ENCODE results near the gene AFF3.

The AFF3 gene

GRCh38 chr2:99794414-99794813, 348.0 kb downstream of the AFF3 start:
- TF ChIP-seq EZH2 (IDR thresholded peaks at IDR 0.05; ENCODE audit: borderline replicate concordance, low read length) (no peak), CTCF (IDR thresholded peaks at IDR 0.05; ENCODE audit: low read length) (no peak)
- H3K27me3 ChIP-seq (ENCODE audit: insufficient read depth, low read length) = no peaks in the 10 kb centered on the region
- no peak overlapping the region for H3K9ac ChIP-seq (ENCODE audit: low read length)
- H3K9me2 ChIP-seq (ENCODE audit: low read depth, low read length) = no peaks in the 10 kb centered on the region
- H4K20me1 ChIP-seq (ENCODE audit: insufficient read depth, low read length) = no peaks in the 10 kb centered on the region
- no peak overlapping the region for H2AFZ ChIP-seq (ENCODE audit: low read length)
- no peak overlapping the region for H3K4me2 ChIP-seq (ENCODE audit: low read length)
- H3K9me3 ChIP-seq (ENCODE audit: low read length) = peaks cover 25% of the 10 kb centered on the region
- H3K27ac ChIP-seq (ENCODE audit: low read depth, low read length, poor library complexity, severe bottlenecking) = no peak overlapping the region
- peaks cover 82% of the 10 kb centered on the region for H3K36me3 ChIP-seq (ENCODE audit: insufficient read depth, low read length)
- peaks cover 3% of the 10 kb centered on the region; the same call in 1 of the 2 replicates for H3F3A ChIP-seq (ENCODE audit: insufficient read depth, low read length)
- H3K4me3 ChIP-seq (ENCODE audit: low read depth, low read length, poor library complexity, severe bottlenecking) = no peak overlapping the region
- H3K4me1 ChIP-seq (ENCODE audit: insufficient read depth, low read length, severe bottlenecking) = no peaks in the 10 kb centered on the region
- H3K79me2 ChIP-seq (ENCODE audit: insufficient read depth, low read length) = peaks cover 16% of the 10 kb centered on the region

GRCh38 chr2:99793022-99793421, 349.4 kb downstream of the AFF3 start:
- no peaks in the 10 kb centered on the region for H4K20me1 ChIP-seq (ENCODE audit: insufficient read depth, low read length)
- H3K4me3 ChIP-seq (ENCODE audit: low read depth, low read length, poor library complexity, severe bottlenecking) = no peak overlapping the region
- H2AFZ ChIP-seq (ENCODE audit: low read length) = no peak overlapping the region
- H3K79me2 ChIP-seq (ENCODE audit: insufficient read depth, low read length) = peaks cover 7% of the 10 kb centered on the region
- no peaks in the 10 kb centered on the region for H3K4me1 ChIP-seq (ENCODE audit: insufficient read depth, low read length, severe bottlenecking)
- peaks cover 3% of the 10 kb centered on the region; the same call in 1 of the 2 replicates for H3F3A ChIP-seq (ENCODE audit: insufficient read depth, low read length)
- no peak overlapping the region for H3K27ac ChIP-seq (ENCODE audit: low read depth, low read length, poor library complexity, severe bottlenecking)
- peaks cover 80% of the 10 kb centered on the region for H3K36me3 ChIP-seq (ENCODE audit: insufficient read depth, low read length)
- TF ChIP-seq CTCF (IDR thresholded peaks at IDR 0.05; ENCODE audit: low read length) (no peak), EZH2 (IDR thresholded peaks at IDR 0.05; ENCODE audit: borderline replicate concordance, low read length) (no peak)
- no peaks in the 10 kb centered on the region for H3K9me2 ChIP-seq (ENCODE audit: low read depth, low read length)
- H3K27me3 ChIP-seq (ENCODE audit: insufficient read depth, low read length) = no peaks in the 10 kb centered on the region
- H3K9ac ChIP-seq (ENCODE audit: low read length) = no peak overlapping the region
- no peak overlapping the region for H3K4me2 ChIP-seq (ENCODE audit: low read length)
- H3K9me3 ChIP-seq (ENCODE audit: low read length) = peaks cover 15% of the 10 kb centered on the region

- Histone ChIP-seq H3K4me2 (ENCODE audit: low read length) (no peak overlapping the region), H3K27ac (ENCODE audit: low read depth, low read length, poor library complexity, severe bottlenecking) (no peak overlapping the region), H3F3A (ENCODE audit: insufficient read depth, low read length) (0 out of 2 replicates have a peak, but pooled peaks cover 3% of the 10 kb centered on the region), H3K9me3 (ENCODE audit: low read length) (no peaks in the 10 kb centered on the region), H3K27me3 (ENCODE audit: insufficient read depth, low read length) (no peaks in the 10 kb centered on the region), H3K36me3 (ENCODE audit: insufficient read depth, low read length) (peaks cover 77% of the 10 kb centered on the region), H3K4me1 (ENCODE audit: insufficient read depth, low read length, severe bottlenecking) (no peaks in the 10 kb centered on the region), H3K9me2 (ENCODE audit: low read depth, low read length) (no peaks in the 10 kb centered on the region), H4K20me1 (ENCODE audit: insufficient read depth, low read length) (no peaks in the 10 kb centered on the region), H3K9ac (ENCODE audit: low read length) (no peak overlapping the region), H2AFZ (ENCODE audit: low read length) (no peak overlapping the region), H3K4me3 (ENCODE audit: low read depth, low read length, poor library complexity, severe bottlenecking) (no peak overlapping the region), H3K79me2 (ENCODE audit: insufficient read depth, low read length) (no peaks in the 10 kb centered on the region)
- TF ChIP-seq EZH2 (IDR thresholded peaks at IDR 0.05; ENCODE audit: borderline replicate concordance, low read length) = no peak
- no peak for TF ChIP-seq CTCF (IDR thresholded peaks at IDR 0.05; ENCODE audit: low read length)
Measured at GRCh38 chr2:99789849-99790248, 352.5 kb downstream of the AFF3 start.

Measured in OCI-LY1 (cell line).